Caco-2 (cell line): ENCODE measurements around the gene MAD1L1. TPM values are rescaled to one million over a fixed set of nuclear protein-coding genes. Genes with fewer than 3 reads are reported as not detected.
A peak's percentile ranks its signal among the peaks of the same experiment; 100 is the strongest.

ENCODE experiments used
- BruUV-seq: library from RNA; stranded (reverse); fragments of 400-500 nt; replicated peaks from 2 replicates; lab custom pipeline; 2021; lab: Mats Ljungman, UMichigan
- CTCF ChIA-PET: fragments of 300-600 bp; sonication (Branson Sonifier 250); formaldehyde crosslinking; loops from one replicate; lab custom pipeline; 2022; ENCODE audit warnings: antibody characterized with exemption; lab: Charles Lee
- POLR2A ChIA-PET: fragments of 300-600 bp; sonication (Branson Sonifier 250); formaldehyde crosslinking; loops from one replicate; lab custom pipeline; 2022; ENCODE audit warnings: antibody characterized with exemption; lab: Charles Lee
- DNase-seq, 2 experiments: peaks; one replicate each; pipeline versions ENCODE4 v3.0.0 to v3.0.0-alpha.2; 2020 to 2022
- H3K27me3 ChIP-seq: replicated peaks from 2 replicates; pipeline ENCODE4 v1.6.0; 2011; ENCODE audit warnings: low read length; ENCODE audit not compliant: control insufficient read depth, insufficient read depth
- H3K36me3 ChIP-seq: 2 replicates; pipeline ENCODE4 v1.5.1; 2011; ENCODE audit warnings: low read length; ENCODE audit not compliant: control insufficient read depth, insufficient read depth
- H3K4me1 ChIP-seq: fragments of 250-450 bp; sonication (Bioruptor Pico); 2 replicates; pipeline ENCODE4 v1.5.1; 2020; ENCODE audit warnings: mild to moderate bottlenecking
- H3K4me3 ChIP-seq: 2 replicates; pipeline ENCODE4 v1.5.1; 2011; ENCODE audit warnings: low read depth, mild to moderate bottlenecking, control low read depth, low read length
- H3K9me3 ChIP-seq: fragments of 250-450 bp; sonication (Bioruptor Pico); 2 replicates; pipeline ENCODE4 v1.5.1; 2020; ENCODE audit warnings: mild to moderate bottlenecking, moderate library complexity
- H3K27ac Mint-ChIP-seq: one replicate; pipeline ENCODE4 v1.8.0; 2022; ENCODE audit warnings: mixed read lengths; ENCODE audit not compliant: unreplicated experiment
- H3K27me3 Mint-ChIP-seq: one replicate; pipeline ENCODE4 v1.8.0; 2022; ENCODE audit warnings: mixed read lengths; ENCODE audit not compliant: insufficient read depth, unreplicated experiment
- H3K36me3 Mint-ChIP-seq: one replicate; pipeline ENCODE4 v1.8.0; 2022; ENCODE audit warnings: mild to moderate bottlenecking, mixed read lengths; ENCODE audit not compliant: insufficient read depth, unreplicated experiment
- H3K4me1 Mint-ChIP-seq: one replicate; pipeline ENCODE4 v1.8.0; 2022; ENCODE audit warnings: low read depth, mixed read lengths; ENCODE audit not compliant: unreplicated experiment
- H3K4me3 Mint-ChIP-seq: one replicate; pipeline ENCODE4 v1.8.0; 2022; ENCODE audit warnings: mild to moderate bottlenecking, moderate library complexity, mixed read lengths; ENCODE audit not compliant: unreplicated experiment
- H3K9me3 Mint-ChIP-seq: one replicate; pipeline ENCODE4 v1.8.0; 2022; ENCODE audit warnings: mixed read lengths; ENCODE audit not compliant: unreplicated experiment
- intact Hi-C: fragments of 100-400 bp; cut with micrococcal nuclease; formaldehyde crosslinking; loops from one replicate; pipeline ENCODE4 v1.10.0; 2022; ENCODE audit not compliant: unreplicated experiment
- total RNA-seq: library from RNA; stranded (reverse); gene quantifications from 2 replicates; pipeline ENCODE4 v1.2.3, GENCODE V29; 2022
- TF ChIP-seq, protein P1 (sequence below), 2 experiments: fragments of 200-600 bp in 1 of 2; IDR thresholded peaks; 1 replicate in 1 of 2; 2 replicates in 1 of 2; pipeline versions ENCODE4 v1.5.1 to v1.8.0; 2011 to 2022; ENCODE audit warnings: antibody characterized with exemption in 1 of 2, control low read depth in 1 of 2, inconsistent platforms in 1 of 2, low read depth in 1 of 2, low read length in 1 of 2, mild to moderate bottlenecking in 1 of 2, moderate library complexity in 1 of 2; ENCODE audit not compliant: insufficient read depth in 1 of 2, severe bottlenecking in 1 of 2, unreplicated experiment in 1 of 2

Gene MAD1L1
- total RNA-seq, 1 experiment from 2014 or later, result 58.6 TPM

DNA sequence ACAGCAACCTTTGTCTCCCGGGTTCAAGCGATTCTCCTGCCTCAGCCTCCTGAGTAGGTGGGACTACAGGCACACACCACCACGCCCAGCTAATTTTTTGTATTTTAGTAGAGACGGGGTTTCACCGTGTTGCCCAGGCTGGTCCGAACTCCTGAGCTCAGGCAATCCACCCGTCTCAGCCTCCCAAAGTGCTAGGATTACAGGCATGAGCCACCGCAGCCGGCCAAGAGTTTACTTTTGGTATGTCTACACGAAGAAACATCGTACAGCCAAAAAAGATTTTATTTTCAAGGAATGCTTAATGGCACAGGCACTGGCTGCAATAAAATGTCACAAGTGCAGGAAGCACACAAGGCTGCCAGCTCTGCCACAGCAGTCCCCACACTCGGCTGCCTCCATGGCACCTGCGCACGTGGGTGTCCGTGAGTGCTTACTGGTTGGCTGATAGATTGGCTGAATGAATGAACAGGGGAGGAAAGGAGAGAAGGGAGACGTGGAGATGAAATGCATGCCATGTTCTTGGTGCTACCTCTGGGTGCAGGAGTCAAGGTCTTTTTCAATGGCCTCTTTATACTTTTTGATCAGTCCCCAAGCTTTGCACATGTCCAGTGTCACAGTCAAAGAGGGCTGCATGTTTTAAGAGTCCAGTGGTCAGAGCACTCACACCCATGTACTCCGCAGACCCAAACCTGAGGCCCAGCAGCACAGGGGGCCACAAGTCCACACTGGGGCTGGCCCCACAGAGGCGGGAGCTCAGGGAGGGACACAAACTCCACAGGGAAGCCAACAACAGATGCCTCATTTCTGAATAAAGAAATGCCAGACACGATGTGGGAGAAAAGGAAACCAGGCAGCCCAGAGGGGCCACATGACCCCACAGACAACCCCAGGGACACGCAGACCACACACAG is 198.2 kb downstream of the MAD1L1 start:
- no TSS peak for BruUV-seq
- no peak overlapping the region for H3K27ac Mint-ChIP-seq
- H3K9me3 Mint-ChIP-seq, result peaks cover 6% of the 10 kb centered on the region
- Histone ChIP-seq H3K27me3 (no peaks in the 10 kb centered on the region), H3K36me3 (no peaks in the 10 kb centered on the region), H3K9me3 (no peaks in the 10 kb centered on the region), H3K4me1 (no peaks in the 10 kb centered on the region), H3K4me3 (no peak overlapping the region)
- H3K27me3 Mint-ChIP-seq, result no peaks in the 10 kb centered on the region
- TF ChIP-seq, protein P1, sequence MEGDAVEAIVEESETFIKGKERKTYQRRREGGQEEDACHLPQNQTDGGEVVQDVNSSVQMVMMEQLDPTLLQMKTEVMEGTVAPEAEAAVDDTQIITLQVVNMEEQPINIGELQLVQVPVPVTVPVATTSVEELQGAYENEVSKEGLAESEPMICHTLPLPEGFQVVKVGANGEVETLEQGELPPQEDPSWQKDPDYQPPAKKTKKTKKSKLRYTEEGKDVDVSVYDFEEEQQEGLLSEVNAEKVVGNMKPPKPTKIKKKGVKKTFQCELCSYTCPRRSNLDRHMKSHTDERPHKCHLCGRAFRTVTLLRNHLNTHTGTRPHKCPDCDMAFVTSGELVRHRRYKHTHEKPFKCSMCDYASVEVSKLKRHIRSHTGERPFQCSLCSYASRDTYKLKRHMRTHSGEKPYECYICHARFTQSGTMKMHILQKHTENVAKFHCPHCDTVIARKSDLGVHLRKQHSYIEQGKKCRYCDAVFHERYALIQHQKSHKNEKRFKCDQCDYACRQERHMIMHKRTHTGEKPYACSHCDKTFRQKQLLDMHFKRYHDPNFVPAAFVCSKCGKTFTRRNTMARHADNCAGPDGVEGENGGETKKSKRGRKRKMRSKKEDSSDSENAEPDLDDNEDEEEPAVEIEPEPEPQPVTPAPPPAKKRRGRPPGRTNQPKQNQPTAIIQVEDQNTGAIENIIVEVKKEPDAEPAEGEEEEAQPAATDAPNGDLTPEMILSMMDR (IDR thresholded peaks at IDR 0.05; ENCODE audit: insufficient read depth in 1 of 2, low read depth in 1 of 2, low read length in 1 of 2, severe bottlenecking in 1 of 2, unreplicated experiment in 1 of 2), result no peak
- ChIA-PET CTCF (no interaction called here), POLR2A (no interaction called here)
- no peak overlapping the region for H3K4me3 Mint-ChIP-seq
- peak in 1 of 2 experiments; percentile 12 for DNase-seq
- intact Hi-C loops, result no loop called here
- H3K36me3 Mint-ChIP-seq, result peaks cover 27% of the 10 kb centered on the region
- peaks cover 7% of the 10 kb centered on the region for H3K4me1 Mint-ChIP-seq

DNA sequence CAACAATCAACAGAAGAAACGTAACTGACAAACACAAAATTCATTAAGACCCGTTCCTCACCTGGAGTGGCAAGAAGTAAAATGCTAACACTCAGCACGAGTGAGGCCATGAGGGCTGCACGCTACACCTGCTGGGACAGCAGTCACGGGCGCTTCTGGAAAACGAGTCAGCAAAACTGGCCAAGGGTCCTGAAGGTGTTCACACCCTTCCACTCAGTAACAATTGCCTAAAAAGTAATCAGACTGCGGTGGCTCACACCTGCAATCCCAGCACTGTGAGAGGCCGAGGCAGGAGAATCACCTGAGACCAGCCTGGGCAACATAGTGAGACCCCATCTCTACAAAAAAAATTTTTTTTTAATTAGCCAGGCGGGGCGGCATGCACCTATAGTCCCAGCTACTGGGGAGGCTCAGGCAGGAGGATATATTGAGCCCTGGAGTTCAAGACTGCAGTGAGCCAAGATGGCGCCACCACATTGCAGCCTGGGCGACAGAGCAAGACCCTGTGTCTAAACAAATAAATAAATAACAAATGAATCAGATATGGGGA is 199.1 kb downstream of the MAD1L1 start:
- intact Hi-C loops, result no loop called here
- peaks cover 7% of the 10 kb centered on the region for H3K4me1 Mint-ChIP-seq
- TF ChIP-seq, protein P1 (IDR thresholded peaks at IDR 0.05; ENCODE audit: insufficient read depth in 1 of 2, low read depth in 1 of 2, low read length in 1 of 2, severe bottlenecking in 1 of 2, unreplicated experiment in 1 of 2), result no peak
- no peaks in the 10 kb centered on the region for H3K36me3 ChIP-seq
- BruUV-seq, result no TSS peak
- no peaks in the 10 kb centered on the region for H3K4me1 ChIP-seq
- CTCF ChIA-PET, result no interaction called here
- no peaks in the 10 kb centered on the region for H3K27me3 ChIP-seq
- H3K27ac Mint-ChIP-seq, result no peak overlapping the region
- H3K36me3 Mint-ChIP-seq, result peaks cover 33% of the 10 kb centered on the region
- H3K4me3 ChIP-seq, result no peak overlapping the region
- POLR2A ChIA-PET, result no interaction called here
- peaks cover 15% of the 10 kb centered on the region for H3K9me3 Mint-ChIP-seq
- no peak overlapping the region for H3K4me3 Mint-ChIP-seq
- DNase-seq, result peak in 1 of 2 experiments; percentile 12
- H3K27me3 Mint-ChIP-seq, result no peaks in the 10 kb centered on the region
- 0 out of 2 replicates have a peak, but pooled peaks cover 5% of the 10 kb centered on the region for H3K9me3 ChIP-seq

DNA sequence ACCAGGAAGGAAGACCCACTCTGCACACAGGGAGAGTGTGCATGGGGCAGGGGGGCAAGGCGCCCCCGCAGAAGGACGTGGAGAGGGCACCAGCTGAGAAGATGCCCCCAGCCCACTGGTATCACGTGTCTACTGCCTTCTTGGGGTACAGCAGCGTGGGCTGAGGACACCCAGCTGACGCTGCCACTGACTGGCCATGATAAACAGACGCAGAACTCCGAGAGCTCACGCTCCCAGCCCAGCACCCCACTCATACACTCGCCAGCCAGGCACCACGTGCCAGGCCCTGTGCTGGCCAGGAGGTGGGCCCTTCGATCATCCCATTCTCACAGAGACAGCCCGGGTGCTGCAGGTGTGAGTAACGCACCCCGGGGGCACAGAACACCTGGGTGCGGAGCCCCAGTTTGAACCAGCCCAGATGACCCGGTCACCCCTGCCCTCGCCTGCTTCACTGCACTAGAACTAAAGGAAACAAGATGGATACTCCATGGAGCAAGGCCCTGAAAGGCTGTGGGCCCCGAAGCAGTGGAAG is 199.8 kb downstream of the MAD1L1 start:
- Mint-ChIP-seq H3K4me1 (peaks cover 8% of the 10 kb centered on the region), H3K4me3 (no peak overlapping the region), H3K36me3 (peaks cover 33% of the 10 kb centered on the region), H3K27me3 (no peaks in the 10 kb centered on the region), H3K9me3 (peaks cover 22% of the 10 kb centered on the region), H3K27ac (no peak overlapping the region)
- peak in 1 of 2 experiments; percentile 26 for DNase-seq
- CTCF ChIA-PET, result no interaction called here
- BruUV-seq, result no TSS peak
- TF ChIP-seq, protein P1 (IDR thresholded peaks at IDR 0.05; ENCODE audit: insufficient read depth in 1 of 2, low read depth in 1 of 2, low read length in 1 of 2, severe bottlenecking in 1 of 2, unreplicated experiment in 1 of 2), result no peak
- Histone ChIP-seq H3K36me3 (no peaks in the 10 kb centered on the region), H3K4me3 (no peak overlapping the region), H3K4me1 (peaks cover 2% of the 10 kb centered on the region; the same call in 1 of the 2 replicates), H3K9me3 (0 out of 2 replicates have a peak, but pooled peaks cover 9% of the 10 kb centered on the region), H3K27me3 (no peaks in the 10 kb centered on the region)
- intact Hi-C loops, result no loop called here
- POLR2A ChIA-PET, result no interaction called here
